HG02943 (cell line): ENCODE data around the gene ALG12.

Source experiments
- ATAC-seq: cut with Tn5 transposase; IDR thresholded peaks from one replicate; pipeline ENCODE4 v1.9.1; 2021; ENCODE audit warnings: mild to moderate bottlenecking, low read depth, moderate library complexity; ENCODE audit not compliant: unreplicated experiment

Gene ALG12

GRCh38 chr22:49915610-49916009 is 2.6 kb downstream of the ALG12 start:
- no peak for ATAC-seq

- no peak for ATAC-seq
Observed at GRCh38 chr22:49914256-49914655, 4.0 kb downstream of the ALG12 start.

GRCh38 chr22:49913446-49913845 is 4.8 kb downstream of the ALG12 start:
- ATAC-seq, result no peak

GRCh38 chr22:49913026-49913425 is 5.2 kb downstream of the ALG12 start:
- no peak for ATAC-seq

- no peak for ATAC-seq
Observed at GRCh38 chr22:49911881-49912625, 6.2 kb downstream of the ALG12 start.

- ATAC-seq, result no peak
Observed at GRCh38 chr22:49910229-49911155, 7.7 kb downstream of the ALG12 start.

- no peak for ATAC-seq
Observed at GRCh38 chr22:49909476-49910205, 8.6 kb downstream of the ALG12 start.

GRCh38 chr22:49907807-49908206 is 10.4 kb downstream of the ALG12 start:
- ATAC-seq, result no peak

- no peak for ATAC-seq
Observed at GRCh38 chr22:49906799-49907290, 11.4 kb downstream of the ALG12 start.

GRCh38 chr22:49906071-49906798 is 12.0 kb downstream of the ALG12 start:
- ATAC-seq, result no peak

GRCh38 chr22:49905465-49905864 is 12.8 kb downstream of the ALG12 start:
- ATAC-seq, result no peak

- no peak for ATAC-seq
Observed at GRCh38 chr22:49904040-49904369, 14.2 kb downstream of the ALG12 start.

- ATAC-seq, result no peak
Observed at GRCh38 chr22:49903322-49904039, 14.8 kb downstream of the ALG12 start.

- no peak for ATAC-seq
Observed at GRCh38 chr22:49901457-49901856, 16.8 kb downstream of the ALG12 start.

GRCh38 chr22:49900441-49901230 is 17.6 kb downstream of the ALG12 start:
- no peak for ATAC-seq

GRCh38 chr22:49899530-49899929 is 18.7 kb downstream of the ALG12 start:
- no peak for ATAC-seq

- no peak for ATAC-seq
Observed at GRCh38 chr22:49897015-49897684, 21.1 kb downstream of the ALG12 start.

- no peak for ATAC-seq
Observed at GRCh38 chr22:49896201-49896600, 22.0 kb downstream of the ALG12 start.
